Stromal cell of bone marrow (primary cell): Measurements from ENCODE around the gene NDUFV2.

ENCODE experiments used
- DNase-seq: peaks from one replicate; pipeline ENCODE4 v3.0.0-alpha.2; 2012; ENCODE audit warnings: low read depth

Gene NDUFV2

DNA sequence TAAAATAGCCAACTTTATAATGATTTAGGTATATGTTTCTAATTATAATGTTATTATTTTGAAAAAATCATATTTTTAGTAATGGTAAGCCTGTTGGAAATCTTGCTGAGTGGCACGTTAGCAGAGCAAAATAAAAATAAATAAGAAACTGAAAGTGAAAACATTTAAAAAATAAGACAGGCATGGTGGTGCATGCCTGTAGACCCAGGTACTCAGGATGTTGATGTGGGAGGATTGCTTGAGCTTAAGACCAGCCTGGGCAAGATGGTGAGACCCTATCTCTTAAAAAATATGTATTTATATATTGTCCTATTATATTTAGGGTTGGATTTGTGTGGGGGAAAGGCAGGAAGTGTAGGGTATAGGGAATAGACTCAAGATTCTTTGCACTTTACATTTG is 18.3 kb downstream of the NDUFV2 start:
- DNase-seq: no peak

DNA sequence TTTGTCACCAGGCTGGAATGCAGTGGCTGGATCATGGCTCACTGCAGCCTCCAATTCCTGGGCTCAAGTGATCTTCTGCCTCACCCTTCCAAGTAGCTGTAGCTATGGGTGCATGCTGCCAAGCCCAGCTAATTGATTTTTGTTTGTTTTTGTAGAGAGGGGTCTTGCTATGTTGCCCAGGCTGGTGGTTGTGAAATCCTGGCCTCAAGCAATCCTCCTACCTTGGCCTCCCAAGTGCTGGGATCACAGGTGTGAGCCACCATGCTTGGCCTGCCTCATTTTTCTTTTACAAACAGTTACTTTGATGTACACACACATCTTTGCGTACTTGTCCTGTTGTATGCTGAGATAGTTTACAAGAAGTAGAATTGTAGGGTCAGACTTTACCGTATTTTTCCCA is 21.0 kb downstream of the NDUFV2 start:
- no peak for DNase-seq

DNA sequence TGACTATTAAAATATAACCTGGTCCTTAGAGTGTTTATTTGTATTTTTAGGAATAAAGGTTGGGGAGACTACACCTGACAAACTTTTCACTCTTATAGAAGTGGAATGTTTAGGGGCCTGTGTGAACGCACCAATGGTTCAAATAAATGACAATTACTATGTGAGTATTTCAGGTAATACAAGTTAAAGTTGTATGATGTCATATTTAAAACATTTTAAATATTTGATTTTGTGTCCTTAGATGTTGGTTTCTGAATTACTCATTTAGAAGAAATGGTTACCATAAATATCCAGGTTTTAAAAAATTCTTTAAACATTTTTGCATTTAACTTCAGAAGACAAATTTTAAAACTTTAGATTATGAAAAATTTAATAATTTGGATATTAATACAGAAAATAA is 22.3 kb downstream of the NDUFV2 start:
- DNase-seq: no peak

DNA sequence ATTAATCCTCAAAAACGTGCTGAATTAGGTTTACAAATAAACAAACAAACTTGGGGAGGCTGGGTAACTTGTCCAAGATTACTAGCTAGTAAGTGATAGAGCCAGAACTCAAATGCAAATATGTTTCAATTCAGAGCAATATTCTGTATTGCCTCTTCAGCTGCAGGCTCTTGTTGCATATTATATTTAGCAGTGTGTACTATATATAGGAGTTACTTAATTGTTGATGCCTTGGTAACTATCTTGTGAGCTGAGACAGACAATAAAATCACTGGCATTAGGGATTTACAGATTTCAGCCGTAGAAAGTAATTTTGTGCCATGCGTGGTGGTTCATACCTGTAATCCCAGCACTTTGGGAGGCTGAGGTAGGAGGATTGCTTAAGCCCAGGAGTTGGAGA is 23.8 kb downstream of the NDUFV2 start:
- DNase-seq: no peak

DNA sequence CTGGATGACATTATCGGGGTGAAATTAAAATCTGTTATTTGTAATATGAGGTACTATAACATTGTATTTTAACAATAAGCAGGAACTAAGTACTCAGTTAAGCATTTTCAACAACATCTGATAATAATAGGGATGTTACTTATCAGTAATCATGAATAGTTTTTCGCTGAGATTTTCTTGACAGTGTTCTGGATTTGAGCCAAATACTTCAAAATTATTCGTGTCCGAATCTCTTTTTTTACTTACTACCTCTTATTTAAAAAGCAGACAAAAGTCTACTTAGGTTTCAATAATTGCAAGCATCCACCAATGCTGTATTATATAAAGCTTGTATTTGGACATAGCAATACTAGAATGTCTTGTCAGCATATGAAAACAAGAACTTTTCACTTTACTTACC is 27.7 kb downstream of the NDUFV2 start:
- DNase-seq: no peak

DNA sequence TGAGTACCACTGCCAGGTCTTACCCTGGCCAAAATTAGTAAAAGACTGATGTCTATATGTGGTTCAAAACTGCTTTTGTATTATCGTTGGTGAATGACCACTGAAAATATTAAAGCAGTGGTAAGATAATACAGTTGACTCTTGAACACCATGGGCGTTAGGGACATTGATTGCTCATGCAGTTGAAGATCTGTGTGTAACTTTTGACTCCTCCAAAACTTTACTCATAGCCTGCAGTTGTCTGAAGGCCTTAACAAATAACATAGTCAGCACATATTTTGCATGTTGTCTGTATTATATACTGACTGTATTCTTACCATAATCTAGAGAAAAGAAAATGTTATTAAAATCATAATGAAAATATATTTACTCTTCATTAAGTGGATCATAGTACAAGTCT is 28.3 kb downstream of the NDUFV2 start:
- peak; percentile 28 for DNase-seq

DNA sequence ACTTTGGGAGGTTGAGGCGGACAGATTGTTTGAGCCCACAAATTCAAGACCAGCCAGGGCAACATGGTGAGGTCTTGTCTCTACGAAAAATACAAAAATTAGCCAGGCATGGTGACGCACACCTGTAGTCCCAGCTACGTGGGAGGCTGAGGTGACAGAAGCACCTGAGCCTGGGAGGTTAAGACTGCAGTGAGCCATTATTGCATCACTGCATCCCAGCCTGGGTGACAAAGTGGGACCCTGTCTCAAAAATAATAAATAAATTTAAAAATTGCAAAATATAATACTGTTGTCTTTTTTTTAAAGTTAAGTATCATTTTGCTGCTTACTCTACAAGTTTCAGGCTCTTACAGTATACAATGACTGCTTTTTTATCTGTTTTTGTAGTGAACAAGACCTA is 30.1 kb downstream of the NDUFV2 start:
- DNase-seq: no peak

DNA sequence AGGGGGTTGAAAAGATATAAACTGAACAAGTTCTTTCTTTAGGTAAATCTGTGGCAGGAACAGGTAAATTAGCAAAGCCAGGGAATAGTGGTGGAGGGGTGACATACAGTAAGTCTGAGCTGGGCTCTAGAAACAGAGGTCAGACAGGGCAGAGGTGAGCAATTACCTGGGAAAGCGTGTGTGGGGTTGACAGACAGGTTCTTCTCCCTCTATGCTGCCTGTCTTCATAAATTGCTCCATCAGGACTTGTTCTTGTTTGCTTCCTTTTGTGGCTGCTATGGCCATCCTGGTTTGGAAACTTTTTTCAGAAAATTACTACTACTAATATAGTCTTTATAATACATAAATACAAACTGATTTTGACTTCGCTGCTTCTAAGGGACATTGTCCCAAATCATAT is 30.7 kb downstream of the NDUFV2 start:
- no peak for DNase-seq

DNA sequence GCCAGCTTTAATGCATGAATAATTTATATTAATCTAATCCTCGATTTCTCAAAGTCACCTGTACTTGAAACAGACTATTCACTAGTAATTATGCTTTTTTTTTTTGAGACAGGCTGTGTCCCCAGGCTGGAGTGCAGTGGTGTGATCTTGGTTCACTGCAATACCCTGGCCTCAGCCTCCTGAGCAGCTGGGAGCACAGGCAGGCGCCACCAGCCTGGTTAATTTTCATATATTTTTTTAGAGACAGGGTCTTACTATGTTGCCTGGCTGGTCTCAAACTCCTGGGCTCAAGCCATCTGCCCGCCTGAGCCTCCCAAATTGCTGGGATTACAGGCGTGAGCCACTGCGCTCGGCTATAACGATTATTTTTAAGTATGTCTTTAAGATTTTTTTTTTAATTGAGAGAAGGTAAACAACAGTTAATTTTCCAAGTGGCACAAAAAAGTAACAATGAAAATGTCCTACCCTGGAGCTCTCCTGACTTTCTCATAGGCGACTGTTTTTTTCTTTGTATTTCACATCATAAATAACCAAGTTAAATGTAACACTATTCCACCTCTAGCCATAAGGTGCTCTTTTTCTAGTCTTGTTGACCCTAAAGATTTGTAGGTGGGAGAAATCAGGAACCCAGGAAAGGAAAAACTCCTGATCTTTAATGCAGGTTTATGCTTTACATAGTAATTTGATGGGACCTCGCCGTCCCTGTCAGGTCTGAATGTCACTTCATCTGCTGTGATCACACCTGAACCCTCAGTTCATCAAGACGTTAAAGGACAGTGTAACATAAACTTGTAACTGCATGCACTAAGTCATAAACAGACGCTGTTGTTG is 32.8 kb downstream of the NDUFV2 start:
- DNase-seq: no peak

DNA sequence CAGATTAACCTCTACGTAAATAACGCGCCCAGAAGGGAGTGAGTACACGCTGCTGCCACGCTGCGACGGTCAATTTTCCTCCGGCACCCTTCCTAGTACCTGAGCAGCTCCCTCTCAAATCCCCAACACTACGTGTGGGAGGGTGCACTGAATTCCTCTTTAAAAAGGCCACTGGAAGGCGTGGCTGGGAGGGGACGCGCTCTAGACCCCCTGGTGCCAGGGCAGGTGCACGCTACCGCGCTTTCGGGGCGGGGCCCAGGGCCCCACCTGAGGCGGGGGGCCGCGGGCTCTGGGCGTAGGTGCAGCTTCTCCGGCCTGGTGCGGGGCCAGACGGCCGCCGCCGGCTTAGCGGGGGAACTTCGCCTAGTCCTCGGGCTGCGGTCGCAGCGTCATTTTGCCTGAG is 33.4 kb downstream of the NDUFV2 start:
- no peak for DNase-seq

DNA sequence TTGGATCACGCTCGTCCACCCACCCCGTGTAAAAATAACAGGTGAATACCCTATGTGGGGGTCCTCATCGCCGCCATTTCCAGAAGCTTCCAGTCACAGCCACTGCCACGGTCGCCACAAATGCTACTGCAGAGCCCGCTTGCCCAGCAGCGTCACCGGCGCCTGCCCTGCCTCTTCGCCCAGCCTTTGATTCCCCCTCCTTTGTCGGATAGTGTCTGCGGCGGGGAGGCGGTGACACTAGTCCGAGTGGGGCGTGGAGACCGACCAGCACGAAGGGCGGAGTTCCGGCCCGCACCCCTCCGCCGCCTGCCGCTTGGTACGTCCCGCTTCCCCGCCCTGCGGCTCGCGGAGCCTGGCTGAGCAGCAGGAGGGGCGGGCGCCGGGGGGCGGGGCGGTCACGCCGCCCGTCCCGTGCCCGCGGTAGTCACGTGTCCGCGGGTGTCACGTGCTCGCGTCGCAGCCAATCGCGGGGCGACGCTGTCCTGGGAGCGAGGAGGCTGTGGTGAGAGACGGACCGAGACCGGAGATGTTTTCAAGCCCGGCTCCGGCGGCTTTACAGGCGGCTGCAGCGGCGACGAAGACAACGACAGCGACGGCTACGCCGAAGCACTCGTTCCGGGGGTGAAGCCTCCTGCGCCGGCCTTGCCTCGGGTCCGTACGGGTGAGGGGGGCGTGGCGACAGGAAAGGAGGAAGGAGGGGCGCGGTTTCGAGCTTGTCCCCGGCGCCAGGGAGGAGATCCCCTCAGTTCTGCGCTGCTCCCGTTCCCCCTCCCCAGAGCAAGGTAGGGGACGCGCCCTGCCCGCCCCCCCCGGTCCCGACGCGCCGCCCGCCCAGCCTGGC is 34.0 kb downstream of the NDUFV2 start, which contains the start of gene ANKRD12:
ANKRD12 (plus strand) TSS at position 467 of the 841 bp plus-strand sequence. CDS start 45,652 bp downstream, outside the sequence.
- peak; percentile 93 for DNase-seq

DNA sequence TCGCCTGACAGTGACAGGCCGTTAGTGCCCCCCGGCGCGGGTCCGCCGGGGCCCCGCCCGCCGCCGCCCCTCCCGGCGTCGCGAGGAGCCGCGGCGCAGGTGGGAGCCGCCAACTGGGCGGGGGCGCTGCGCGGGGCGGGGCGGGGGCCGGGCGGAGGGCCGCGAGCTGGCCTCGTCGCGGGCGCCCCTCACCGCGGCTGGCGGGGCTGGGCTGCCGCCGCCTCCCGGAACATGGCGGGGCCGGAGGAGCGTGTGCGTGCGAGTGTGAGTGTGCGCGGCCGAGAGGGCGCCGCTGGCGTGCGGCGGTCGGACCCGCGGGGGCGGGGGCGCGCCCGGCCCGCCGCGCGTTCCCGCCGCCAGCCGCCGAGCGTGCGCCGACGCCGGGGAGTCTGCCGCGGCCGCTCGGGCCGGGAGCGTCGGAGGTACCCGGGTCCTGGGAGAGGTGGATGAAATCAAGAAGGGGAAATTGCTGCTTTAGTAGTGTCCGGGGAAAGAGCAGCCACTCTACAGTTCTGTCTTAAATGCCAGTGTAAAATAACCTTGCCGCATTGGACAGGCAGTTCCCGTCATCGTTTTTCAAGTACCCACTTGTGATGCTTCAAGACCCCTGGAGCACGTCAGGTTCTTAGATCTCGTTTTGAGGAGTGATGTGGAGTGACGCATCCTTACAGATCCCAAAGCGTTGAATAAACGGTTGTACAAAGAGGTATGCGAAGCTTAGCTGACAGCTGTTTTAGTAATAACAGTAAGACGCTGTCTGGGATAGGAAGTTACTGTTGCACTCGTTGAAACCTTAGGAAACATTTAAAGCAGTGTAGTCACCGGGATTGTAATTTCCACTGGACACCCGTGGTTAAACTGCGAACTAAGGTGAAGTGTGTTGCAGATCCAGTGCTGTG is 34.9 kb downstream of the NDUFV2 start:
- peak; percentile 46 for DNase-seq

DNA sequence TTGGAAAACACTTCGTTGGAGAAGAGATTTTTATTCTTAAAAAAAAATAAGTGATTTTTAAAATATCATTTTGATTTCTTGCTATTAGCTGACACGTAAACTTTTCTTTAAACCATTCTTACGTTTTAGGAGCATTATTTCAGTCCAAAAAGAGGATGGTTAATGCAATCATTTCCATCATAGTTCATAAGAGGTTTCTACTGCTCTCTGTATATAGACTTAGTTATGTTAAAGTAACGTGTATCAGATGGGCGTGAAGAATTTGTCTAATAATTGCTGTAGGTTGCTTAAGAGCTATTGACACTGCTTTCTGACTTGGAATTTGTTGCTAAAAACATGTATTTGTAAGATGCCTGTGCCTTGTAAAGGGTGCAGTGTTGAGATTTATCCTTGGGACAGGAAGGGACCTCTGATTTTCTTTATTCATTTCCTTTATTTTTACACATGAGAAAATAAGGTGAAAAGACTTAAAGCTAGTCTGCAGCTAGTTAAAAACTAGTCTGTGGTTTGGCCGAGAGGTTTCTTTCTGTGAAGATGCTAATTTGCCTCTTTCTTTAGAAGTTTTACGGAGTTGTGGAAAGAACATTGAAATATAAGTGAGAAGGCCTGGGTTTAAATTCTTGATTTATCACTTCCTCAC is 37.0 kb downstream of the NDUFV2 start:
- DNase-seq: no peak

DNA sequence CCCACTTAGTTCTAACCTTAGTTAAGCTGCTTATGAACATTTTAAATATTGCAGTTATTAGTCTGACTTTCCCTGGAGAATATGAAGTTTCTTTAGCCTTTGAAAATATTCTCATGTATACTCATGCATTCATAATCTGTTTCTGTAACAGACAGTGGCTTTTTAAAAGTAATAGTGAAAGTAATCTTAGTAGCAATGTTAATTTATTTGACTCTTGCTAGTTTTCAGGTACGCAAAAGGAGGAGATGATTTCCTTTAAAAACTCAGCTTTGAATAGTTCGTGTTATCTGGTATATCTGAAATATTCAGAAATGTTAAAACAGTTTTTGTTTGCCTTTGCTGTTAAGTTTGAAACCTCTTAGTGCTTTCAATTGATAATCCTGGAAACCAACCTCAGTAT is 37.9 kb downstream of the NDUFV2 start:
- DNase-seq: no peak

DNA sequence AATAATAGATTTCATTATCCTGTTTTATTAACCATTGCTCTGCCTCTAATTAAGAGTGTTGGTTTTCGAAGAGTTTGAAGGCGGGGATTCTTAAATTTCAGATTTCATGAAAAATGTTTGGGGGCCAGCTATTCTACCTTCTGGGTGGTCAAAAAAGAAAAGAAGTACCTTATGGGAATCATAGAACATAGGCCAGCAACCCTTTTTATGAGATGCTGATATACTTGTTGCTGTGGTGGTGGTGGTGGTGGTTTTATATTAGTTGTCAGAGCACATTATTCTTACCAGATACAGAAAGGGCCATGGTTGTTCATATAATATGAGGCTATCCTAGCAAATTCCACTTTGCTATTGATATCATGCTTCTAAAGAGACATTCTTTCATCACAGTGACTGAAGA is 38.5 kb downstream of the NDUFV2 start:
- no peak for DNase-seq

DNA sequence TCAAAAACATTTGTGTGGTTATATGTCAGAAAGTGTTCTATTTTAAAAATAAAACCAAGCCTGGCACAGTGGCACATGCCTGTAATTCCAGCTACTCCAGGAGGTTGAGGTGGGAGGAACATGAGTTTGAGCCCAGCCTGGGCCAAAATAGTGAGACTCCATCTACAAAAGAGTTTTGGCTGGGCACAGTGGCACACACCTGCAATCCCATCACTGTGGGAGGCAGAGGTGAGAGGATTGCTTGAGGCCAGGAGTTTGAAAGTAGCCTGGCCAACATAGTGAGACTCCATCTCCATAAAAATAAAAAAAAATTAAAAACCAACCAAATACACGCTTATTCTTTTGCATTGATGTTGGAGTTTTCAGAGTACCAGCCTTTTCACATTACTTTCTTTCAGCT is 43.7 kb downstream of the NDUFV2 start:
- no peak for DNase-seq

DNA sequence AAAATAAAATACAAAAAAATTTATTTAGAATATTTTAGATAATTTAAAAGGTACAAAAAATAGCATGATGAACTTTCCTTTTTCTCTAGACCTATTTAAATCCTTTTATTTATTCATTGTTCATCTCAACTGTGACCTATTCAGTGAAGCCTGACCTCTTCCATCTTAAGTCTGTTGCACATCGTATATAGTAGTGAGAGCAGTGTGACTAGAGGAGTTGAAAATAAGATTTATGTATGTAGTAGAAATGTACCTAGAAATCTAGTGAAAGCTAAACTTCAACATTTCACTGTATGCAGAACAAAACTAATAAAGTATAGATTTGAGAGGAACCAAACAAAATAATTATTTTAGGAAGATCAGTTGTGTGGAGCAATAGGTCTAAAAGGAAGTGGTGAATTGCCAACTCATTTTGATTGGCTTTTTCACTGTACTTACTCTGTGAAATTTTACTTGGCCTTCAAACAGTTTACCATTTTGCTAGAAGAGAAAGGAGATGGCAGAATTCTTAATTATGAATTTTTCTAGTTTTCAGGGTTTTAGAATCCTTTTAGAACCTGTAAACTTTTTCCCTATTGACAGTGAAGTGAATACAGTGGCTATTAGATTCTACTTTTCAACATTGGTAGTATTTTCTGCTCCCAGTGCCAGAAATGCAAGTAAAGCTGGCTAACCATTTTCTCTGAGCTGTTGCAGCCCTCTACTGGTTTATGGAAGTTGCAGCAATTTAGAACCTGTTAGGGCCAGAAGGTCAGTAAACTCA is 45.1 kb downstream of the NDUFV2 start:
- peak; percentile 56 for DNase-seq

DNA sequence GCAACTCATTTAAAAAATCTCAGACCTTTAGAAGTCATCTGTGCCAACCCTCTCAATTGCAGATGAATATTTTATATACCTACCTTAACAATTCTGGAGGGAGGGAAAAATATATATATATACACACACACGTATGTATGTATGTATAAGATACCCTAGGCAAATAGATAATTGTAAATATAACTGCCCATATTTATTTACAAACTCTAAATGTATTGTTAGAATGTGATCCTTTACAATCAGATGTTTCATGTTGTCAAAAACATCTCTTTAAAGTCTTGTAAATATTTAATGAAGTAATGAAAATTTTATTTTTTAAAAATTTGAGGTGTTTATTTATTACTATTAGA is 45.7 kb downstream of the NDUFV2 start:
- DNase-seq: no peak

DNA sequence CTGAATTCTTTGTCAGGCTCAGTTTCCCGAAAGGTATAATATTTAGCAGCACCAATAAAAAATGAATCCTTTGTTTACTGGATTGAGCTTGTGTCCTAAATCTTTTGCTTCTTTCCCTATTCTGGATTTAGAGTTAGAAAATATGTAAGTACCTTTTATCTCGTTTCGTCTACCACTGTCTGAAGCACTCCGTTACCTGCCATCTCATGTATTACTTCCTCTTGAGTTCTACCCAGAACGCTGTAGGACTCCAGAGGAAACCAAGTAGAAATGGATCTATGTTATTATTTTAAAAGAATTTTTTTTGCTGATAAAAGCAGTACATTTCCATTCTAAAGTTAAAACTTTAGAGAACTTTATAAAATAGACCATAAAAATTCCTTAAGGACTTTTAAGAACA is 47.6 kb downstream of the NDUFV2 start:
- no peak for DNase-seq

DNA sequence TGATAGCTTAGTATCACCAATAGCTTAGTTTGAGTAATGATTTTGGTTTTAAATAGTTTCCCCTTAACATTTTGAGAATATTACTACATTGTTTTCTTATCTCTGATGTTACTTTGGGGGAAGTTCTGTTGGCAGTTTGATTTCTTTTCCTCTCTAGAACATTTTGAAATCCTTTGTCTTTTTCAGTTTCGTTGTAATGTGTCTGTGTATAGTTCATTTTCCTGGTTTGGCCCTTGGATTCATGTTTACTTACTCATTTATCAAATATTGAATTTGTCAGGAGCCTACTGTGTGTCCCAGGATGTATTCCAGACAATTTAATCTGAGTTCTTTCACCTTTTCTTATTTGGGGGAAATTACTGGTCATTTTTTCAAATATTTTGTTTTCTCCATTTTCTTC is 50.8 kb downstream of the NDUFV2 start:
- no peak for DNase-seq

DNA sequence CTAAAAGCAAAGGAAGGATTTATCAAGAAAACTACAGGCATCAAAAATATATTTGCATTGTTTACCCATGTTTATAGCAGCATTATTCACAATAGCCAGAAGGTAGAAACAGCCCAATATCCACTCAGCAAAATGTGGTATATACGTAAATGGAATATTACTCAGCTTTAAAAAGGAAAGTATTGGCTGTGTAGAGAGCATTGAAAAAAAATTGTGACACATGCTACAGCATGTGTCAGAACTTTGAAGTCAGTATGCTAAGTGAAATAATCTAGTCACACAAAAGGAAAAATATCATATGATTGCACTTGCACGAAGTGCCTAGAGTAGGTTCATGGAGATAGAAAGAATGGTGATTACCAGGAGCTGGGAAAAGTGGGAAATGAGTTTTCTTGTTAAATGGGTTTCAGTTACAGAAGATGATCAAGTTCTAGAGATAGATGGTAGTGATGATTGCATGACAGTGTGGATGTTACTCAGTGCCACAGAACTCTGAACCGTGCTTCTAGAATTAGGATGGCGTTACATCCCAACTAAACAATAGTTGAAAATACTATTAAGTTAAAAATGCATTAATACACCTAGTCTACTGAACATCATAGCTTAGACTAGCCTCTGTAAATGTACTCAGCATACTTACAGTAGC is 54.2 kb downstream of the NDUFV2 start:
- no peak for DNase-seq
